NCI-H460 (cell line): ENCODE measurements around the gene SCN8A. TPM values are rescaled to one million over a fixed set of nuclear protein-coding genes. Genes with fewer than 3 reads are reported as not detected.
"Not testable (repeated sequence)": the region's sequence is repeated elsewhere in the genome, so short reads cannot be mapped to it uniquely, and the experiment has no call there.

Experiments
- DNase-seq: peaks from one replicate; pipeline ENCODE4 v3.0.0-alpha.2; 2016; ENCODE audit warnings: low read depth; ENCODE audit errors: extremely low read depth
- total RNA-seq: library from RNA; depleted of rRNA; stranded (reverse); fragments of >200 nt; shearing (Covaris generic); gene quantifications from 2 replicates; pipeline ENCODE4 v1.2.3, GENCODE V29; 2014

Gene SCN8A
- total RNA-seq, 1 experiment from 2014 or later, result 0.02 TPM

DNA sequence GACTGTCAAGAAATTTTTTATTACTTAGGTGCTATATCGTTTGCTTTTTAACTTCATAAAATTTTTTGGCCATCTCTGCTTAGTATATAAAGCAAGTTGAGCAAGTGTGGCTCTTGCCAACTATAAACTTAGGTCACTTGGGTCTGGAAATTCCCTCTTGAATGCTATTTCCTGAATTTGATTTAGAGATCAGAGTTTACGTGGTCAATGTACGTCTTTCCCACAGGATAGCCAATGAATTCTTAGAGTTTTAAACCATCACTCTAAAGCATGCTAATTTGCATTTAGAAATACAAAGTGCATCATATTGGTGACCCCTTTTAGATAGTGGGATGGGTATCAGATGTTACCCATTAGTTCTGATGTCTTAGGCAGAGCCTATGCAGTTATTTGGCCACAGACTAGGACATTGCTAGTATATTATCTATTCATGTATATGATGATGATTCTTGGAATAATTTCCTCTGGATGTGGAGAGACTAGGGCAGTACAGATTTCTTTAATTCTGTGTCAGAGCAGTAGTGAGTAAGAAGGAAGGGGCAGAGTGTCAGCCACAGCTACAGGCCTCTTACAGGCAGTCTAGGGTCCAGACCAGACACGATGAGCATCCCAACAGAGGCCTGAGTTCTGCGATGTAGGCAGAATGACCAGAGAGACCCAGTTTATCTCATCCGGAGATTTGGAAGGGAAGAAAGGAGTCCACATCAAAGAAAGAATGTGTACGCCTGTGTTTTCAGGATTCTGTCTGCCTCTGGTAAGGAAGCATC lies 30.3 kb downstream of the SCN8A start:
- DNase-seq, result no peak

- no peak for DNase-seq
Observed at GRCh38 chr12:51622564-51622963, 31.5 kb downstream of the SCN8A start.

GRCh38 chr12:51625370-51625769 lies 34.3 kb downstream of the SCN8A start:
- no peak for DNase-seq

DNA sequence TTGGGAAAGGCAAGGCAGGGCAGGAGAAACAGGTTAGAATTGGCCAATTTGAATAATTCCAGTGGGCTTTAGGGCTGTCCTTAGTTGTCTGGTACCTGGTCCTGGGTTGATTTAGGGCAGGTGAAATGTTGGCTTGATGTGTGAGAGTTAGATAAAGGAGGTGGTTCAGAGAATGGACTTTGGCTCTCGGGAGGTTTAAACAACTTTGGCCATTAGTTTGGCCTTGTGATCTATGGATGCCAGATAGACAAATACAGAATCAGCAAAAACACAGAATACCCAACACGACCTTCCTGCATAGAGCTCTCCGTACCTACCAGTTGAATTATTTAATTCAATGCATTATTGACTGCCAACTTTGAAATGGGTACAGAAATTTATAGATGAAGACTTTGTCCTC lies 35.1 kb downstream of the SCN8A start:
- no peak for DNase-seq

- DNase-seq, result no peak
Observed at GRCh38 chr12:51626629-51627028, 35.6 kb downstream of the SCN8A start.

GRCh38 chr12:51630256-51630880 lies 39.3 kb downstream of the SCN8A start:
- DNase-seq, result no peak

DNA sequence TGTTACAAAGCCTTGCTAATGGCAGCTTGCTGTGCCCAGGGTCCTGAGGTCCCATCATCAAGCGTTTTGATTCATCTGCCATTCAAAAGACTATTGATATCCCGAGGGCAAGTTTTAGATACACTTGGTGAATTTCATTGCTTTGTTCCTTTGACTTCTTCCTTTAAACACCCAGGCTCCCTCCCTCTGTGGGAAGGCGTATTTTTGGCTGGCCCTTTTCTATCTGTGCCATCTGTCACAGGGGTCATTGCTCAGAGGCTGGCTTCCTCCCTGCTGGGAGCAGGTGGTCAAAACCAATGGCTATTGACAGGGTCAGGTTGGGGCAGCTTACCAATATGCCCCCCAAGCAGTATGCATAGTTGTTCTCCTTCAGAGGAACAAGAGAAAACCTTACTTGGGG lies 40.0 kb downstream of the SCN8A start:
- no peak for DNase-seq

- DNase-seq, result no peak
Observed at GRCh38 chr12:51631591-51631990, 40.6 kb downstream of the SCN8A start.

DNA sequence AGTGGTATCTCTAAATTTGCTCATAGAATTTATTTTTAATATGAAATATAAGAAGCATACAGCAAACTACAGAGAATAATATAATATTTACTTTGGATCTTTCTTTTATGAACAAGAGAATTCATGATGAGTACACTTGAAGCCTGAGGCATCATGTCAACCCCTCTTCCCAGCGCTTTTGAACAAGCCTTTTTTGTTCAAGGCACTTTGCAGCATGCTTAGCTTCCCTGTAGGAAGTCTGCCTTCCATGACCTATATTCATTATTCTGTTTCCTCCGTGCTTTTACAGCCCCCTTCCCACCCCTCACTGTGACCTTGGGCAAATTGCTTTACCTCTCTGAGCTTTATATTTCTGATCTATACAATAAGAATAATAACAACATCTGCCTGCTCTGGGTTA lies 41.6 kb downstream of the SCN8A start:
- no peak for DNase-seq

GRCh38 chr12:51635346-51635745 lies 44.3 kb downstream of the SCN8A start:
- no peak for DNase-seq

- DNase-seq, result no peak
Observed at GRCh38 chr12:51636581-51636980, 45.5 kb downstream of the SCN8A start.

DNA sequence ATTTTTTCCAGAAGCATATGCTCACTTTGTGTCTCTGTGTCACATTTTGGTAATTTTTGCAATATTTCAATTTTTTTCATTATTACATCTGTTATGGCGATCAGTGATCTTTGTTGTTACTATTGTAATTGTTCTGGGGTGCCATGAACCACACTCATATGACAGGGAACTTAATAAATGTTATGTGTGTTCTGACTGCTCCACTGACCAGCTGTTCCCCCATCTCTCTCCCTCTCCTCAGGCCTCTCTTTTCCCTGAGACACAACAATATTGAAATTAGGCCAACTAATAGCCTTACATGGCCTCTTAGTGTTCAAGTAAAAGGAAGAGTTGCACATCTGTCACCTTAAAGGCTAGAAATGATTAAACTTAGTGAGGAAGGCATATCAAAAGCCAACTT lies 46.0 kb downstream of the SCN8A start:
- no peak for DNase-seq

GRCh38 chr12:51639361-51639760 lies 48.3 kb downstream of the SCN8A start:
- DNase-seq, result no peak

DNA sequence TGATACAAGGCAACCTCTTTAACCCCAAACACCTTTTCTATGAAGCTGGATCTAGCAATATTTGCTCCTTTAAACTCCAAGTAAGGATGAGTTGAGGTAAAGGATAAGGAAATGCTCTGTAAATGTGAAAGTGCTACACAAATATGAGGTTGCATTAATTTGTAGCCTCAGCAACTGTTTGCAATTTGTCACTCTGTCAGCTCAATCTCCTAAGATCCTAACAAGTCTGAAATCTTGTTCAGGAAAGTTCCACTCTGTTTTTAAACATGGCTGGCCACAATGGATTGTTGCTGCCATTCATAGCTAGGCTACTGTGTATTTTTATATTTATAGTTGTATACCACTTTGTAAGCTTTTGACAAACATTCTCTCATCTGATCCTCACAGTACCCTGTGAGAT lies 51.3 kb downstream of the SCN8A start:
- DNase-seq, result no peak

DNA sequence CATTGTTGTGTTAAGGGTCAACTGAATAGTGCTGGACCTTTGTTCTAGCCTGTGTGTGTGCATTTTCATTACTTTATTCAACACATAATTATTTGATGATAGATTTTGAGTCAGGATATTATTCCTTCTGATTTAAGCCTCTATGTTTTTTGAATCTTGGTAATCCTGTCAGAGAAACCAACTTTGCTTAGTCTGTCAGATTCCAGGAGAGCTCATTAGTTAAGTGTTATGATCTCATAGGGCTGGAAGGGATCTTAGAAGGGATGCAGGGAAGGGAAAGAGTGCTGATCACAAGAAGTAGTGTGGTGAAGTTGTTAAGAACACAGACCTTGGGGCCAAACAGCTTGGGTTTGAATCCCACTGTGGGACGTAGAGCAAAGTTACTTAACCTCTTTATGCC lies 52.9 kb downstream of the SCN8A start:
- DNase-seq, result no peak

- not testable (repeated sequence) for DNase-seq
Observed at GRCh38 chr12:51644691-51645090, 53.7 kb downstream of the SCN8A start.

DNA sequence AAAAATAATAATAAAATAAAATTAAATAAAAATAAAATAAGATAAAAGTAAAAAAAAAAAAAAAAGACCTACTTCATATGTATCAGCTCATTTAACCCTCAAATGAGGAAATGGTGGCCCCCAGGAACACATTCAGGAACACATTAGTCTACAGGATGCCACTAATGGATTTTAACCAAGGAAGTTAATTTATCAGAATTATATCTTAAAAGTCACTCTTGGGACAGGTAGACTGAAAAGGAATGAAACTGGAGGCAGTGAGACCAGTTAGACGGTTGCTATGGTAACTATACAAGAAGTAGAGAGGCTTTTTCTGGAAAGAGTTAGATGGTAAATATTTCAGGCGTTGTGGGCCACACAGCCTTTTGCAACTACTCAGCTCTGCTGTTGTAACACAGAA lies 54.9 kb downstream of the SCN8A start:
- DNase-seq, result no peak

DNA sequence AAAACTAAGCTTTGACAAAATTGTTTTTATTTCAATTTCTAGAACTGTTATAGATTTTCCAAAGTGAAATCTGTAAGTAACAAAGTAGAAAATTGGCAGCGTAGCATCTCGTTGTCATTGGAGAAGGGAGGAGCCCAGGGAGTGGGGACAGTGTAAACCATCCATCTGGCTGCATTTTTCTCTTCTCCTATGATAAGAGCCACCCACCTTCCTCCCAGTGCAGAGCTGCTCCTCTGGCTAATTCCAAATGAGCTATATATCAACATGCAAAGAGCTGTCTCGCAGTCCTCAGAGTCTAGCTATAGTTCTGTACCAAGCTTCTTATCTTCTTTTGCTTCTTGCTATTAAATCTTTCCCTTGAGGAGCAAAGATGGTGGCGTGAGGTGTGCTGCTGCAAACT lies 56.6 kb downstream of the SCN8A start:
- DNase-seq, result no peak

- DNase-seq, result no peak
Observed at GRCh38 chr12:51653431-51653830, 62.4 kb downstream of the SCN8A start.

DNA sequence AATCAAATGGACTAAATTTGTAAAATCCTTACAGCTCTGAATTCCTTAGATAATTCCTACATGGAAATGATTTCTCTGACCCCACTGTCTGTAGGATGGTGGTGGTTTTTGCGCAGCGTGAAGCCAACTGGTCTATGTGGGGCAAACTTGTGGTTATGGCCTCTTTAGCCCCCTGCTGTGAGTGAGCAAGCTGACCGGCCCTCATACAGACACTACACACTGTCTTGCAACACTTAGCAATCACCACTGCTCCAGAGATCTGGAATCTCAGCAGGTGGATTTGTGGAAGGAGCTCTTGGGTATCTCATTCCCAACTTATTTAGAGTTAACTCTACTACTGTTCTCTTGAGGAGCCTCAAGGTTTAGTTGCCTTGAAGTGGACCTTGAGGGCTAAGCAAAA lies 70.2 kb downstream of the SCN8A start:
- DNase-seq, result no peak

- DNase-seq, result no peak
Observed at GRCh38 chr12:51661836-51662235, 70.8 kb downstream of the SCN8A start.

DNA sequence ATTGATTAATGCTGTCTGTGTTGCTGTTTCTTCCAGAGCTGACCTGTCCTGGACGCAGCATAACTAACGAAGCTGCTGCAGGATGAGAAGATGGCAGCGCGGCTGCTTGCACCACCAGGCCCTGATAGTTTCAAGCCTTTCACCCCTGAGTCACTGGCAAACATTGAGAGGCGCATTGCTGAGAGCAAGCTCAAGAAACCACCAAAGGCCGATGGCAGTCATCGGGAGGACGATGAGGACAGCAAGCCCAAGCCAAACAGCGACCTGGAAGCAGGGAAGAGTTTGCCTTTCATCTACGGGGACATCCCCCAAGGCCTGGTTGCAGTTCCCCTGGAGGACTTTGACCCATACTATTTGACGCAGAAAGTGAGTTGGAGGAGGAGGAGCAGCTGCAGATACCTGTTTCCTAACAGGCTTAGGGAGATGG lies 71.7 kb downstream of the SCN8A start:
- DNase-seq, result no peak

GRCh38 chr12:51663390-51663789 lies 72.4 kb downstream of the SCN8A start:
- no peak for DNase-seq
